Measurements from ENCODE around the gene ACKR2. TPM values are rescaled to one million over a fixed set of nuclear protein-coding genes. Genes with fewer than 3 reads are reported as not detected.

ACKR2 gene
- total RNA-seq, 1 experiment from 2014 or later = not detected

GRCh38 chr3:42764561-42765295 is 44.5 kb upstream of the ACKR2 start:
- H3K79me1 ChIP-seq (ENCODE audit: insufficient read depth, low read depth, low read length, poor library complexity, severe bottlenecking) = no peaks in the 10 kb centered on the region
- Mint-ChIP-seq H3K27ac (no peak overlapping the region), H3K9me3 (peaks cover 0 to 7% of the 10 kb centered on the region in 2 experiments; a peak in 2 of 5 replicates), H3K4me1 (peaks cover 22 to 26% of the 10 kb centered on the region in 2 experiments), H3K27me3 (ENCODE audit: low read depth) (peaks cover 7% of the 10 kb centered on the region), H3K4me3 (no peak overlapping the region), H3K36me3 (ENCODE audit: insufficient read depth in 1 of 3, low read depth in 3 of 3) (no peaks in the 10 kb centered on the region; a peak in 1 of 7 replicates)
- no peak overlapping the region for H3K56ac ChIP-seq (ENCODE audit: insufficient read length, low read depth, low read length)
- no peak overlapping the region for H2BK5ac ChIP-seq (ENCODE audit: insufficient read length, low read length)
- H3K23ac ChIP-seq (ENCODE audit: insufficient read length, low read depth, low read length) = no peak overlapping the region
- no peak overlapping the region for H3T11ph ChIP-seq (ENCODE audit: low read length)
- no peak overlapping the region for H2BK20ac ChIP-seq (ENCODE audit: low read depth, low read length, poor library complexity, severe bottlenecking)
- no peak overlapping the region for H2BK15ac ChIP-seq (ENCODE audit: low read depth, low read length)
- H3K9ac ChIP-seq (ENCODE audit: extremely low read depth, insufficient read length, low read length) = no peak overlapping the region
- no peak overlapping the region for H4K91ac ChIP-seq (ENCODE audit: insufficient read length, low read depth, low read length)
- TF ChIP-seq CTCF (conservative IDR thresholded peaks at IDR 0.05) = no peak
- H3K27ac ChIP-seq (ENCODE audit: insufficient read length, low read depth, low read length) = no peak overlapping the region
- no peak overlapping the region for H2BK120ac ChIP-seq (ENCODE audit: low read depth, low read length, poor library complexity, severe bottlenecking)
- H2AFZ ChIP-seq (ENCODE audit: low read length) = no peak overlapping the region
- H3K9me3 ChIP-seq (ENCODE audit: control insufficient read depth, low read depth, low read length) = no peaks in the 10 kb centered on the region
- no peaks in the 10 kb centered on the region for H3K79me2 ChIP-seq (ENCODE audit: insufficient read depth, low read length)
- no peaks in the 10 kb centered on the region for H4K20me1 ChIP-seq (ENCODE audit: control insufficient read depth, insufficient read depth, insufficient read length)
- no CpG with 5 or more reads among the region's 3 CpGs for WGBS (ENCODE audit: extremely low coverage, insufficient read length, low lambda C conversion rate)
- H4K5ac ChIP-seq (ENCODE audit: insufficient read length, low read depth, low read length) = no peak overlapping the region
- H3K23me2 ChIP-seq (ENCODE audit: insufficient read length, low read depth, low read length, poor library complexity, severe bottlenecking) = no peaks in the 10 kb centered on the region
- no peak overlapping the region for H3K14ac ChIP-seq (ENCODE audit: insufficient read depth, low read length)
- no peak overlapping the region for H2AK5ac ChIP-seq (ENCODE audit: insufficient read length, low read length)
- H3K18ac ChIP-seq (ENCODE audit: insufficient read length, low read depth, low read length) = no peak overlapping the region
- H4K8ac ChIP-seq (replicated peaks; ENCODE audit: insufficient read length, low read depth, low read length) = no peak overlapping the region
- DNase-seq = no peak
- H2BK12ac ChIP-seq (ENCODE audit: insufficient read length, low read depth, low read length) = no peak overlapping the region
- H3K4ac ChIP-seq (ENCODE audit: low read depth, low read length) = no peak overlapping the region
- no peaks in the 10 kb centered on the region for H3K4me1 ChIP-seq (ENCODE audit: insufficient read depth, low read length)
- no peaks in the 10 kb centered on the region for H3K27me3 ChIP-seq (ENCODE audit: insufficient read depth, low read length)
- H3K4me2 ChIP-seq (ENCODE audit: insufficient read depth, insufficient read length, low read length) = no peak overlapping the region
